WERI-Rb-1 (cell line): ENCODE data around the gene ASIC5.
A peak's percentile ranks its signal among the peaks of the same experiment; 100 is the strongest.

Experiments used
- DNase-seq: peaks from one replicate; pipeline ENCODE4 v3.0.0-alpha.2; 2020
- H3K27ac ChIP-seq: fragments of 250-450 bp; sonication (Bioruptor Pico); 2 replicates; pipeline ENCODE4 v1.5.1; 2020; ENCODE audit warnings: mild to moderate bottlenecking, moderate library complexity
- H3K27me3 ChIP-seq: fragments of 250-450 bp; sonication (Bioruptor Pico); 2 replicates; pipeline ENCODE4 v1.5.1; 2021; ENCODE audit warnings: mild to moderate bottlenecking, low read depth, moderate library complexity; ENCODE audit not compliant: insufficient read depth, severe bottlenecking
- H3K36me3 ChIP-seq: fragments of 250-450 bp; sonication (Bioruptor Pico); 2 replicates; pipeline ENCODE4 v1.5.1; 2020; ENCODE audit warnings: mild to moderate bottlenecking, moderate library complexity
- H3K4me3 ChIP-seq: 2 replicates; pipeline ENCODE4 v1.5.1; 2011; ENCODE audit warnings: low read depth, mild to moderate bottlenecking, control low read depth, low read length
- H3K9me3 ChIP-seq: fragments of 250-450 bp; sonication (Bioruptor Pico); 2 replicates; pipeline ENCODE4 v1.5.1; 2021; ENCODE audit warnings: mild to moderate bottlenecking, moderate library complexity; ENCODE audit not compliant: severe bottlenecking
- CTCF ChIP-seq: IDR thresholded peaks from 2 replicates; pipeline ENCODE4 v1.5.1; 2011; ENCODE audit warnings: low read depth, mild to moderate bottlenecking, control low read depth, inconsistent platforms, low read length

The ASIC5 gene

GRCh38 chr4:155820887-155821518 lies 45.1 kb downstream of the ASIC5 start:
- no peak overlapping the region for H3K27ac ChIP-seq
- no peaks in the 10 kb centered on the region for H3K36me3 ChIP-seq
- no peak for TF ChIP-seq CTCF
- H3K9me3 ChIP-seq, result no peaks in the 10 kb centered on the region
- no peak for DNase-seq
- H3K4me3 ChIP-seq, result no peak overlapping the region
- H3K27me3 ChIP-seq, result no peaks in the 10 kb centered on the region

GRCh38 chr4:155819066-155819465 lies 47.0 kb downstream of the ASIC5 start:
- H3K27ac ChIP-seq, result no peak overlapping the region
- H3K4me3 ChIP-seq, result no peak overlapping the region
- no peaks in the 10 kb centered on the region for H3K9me3 ChIP-seq
- no peak for TF ChIP-seq CTCF
- no peaks in the 10 kb centered on the region for H3K27me3 ChIP-seq
- no peaks in the 10 kb centered on the region for H3K36me3 ChIP-seq
- no peak for DNase-seq

GRCh38 chr4:155818639-155819038 lies 47.4 kb downstream of the ASIC5 start:
- no peak for TF ChIP-seq CTCF
- no peak for DNase-seq
- no peak overlapping the region for H3K27ac ChIP-seq
- H3K9me3 ChIP-seq, result no peaks in the 10 kb centered on the region
- no peaks in the 10 kb centered on the region for H3K27me3 ChIP-seq
- H3K36me3 ChIP-seq, result no peaks in the 10 kb centered on the region
- no peak overlapping the region for H3K4me3 ChIP-seq

GRCh38 chr4:155811083-155811482 lies 55.0 kb downstream of the ASIC5 start:
- H3K27me3 ChIP-seq, result no peaks in the 10 kb centered on the region
- H3K9me3 ChIP-seq, result no peaks in the 10 kb centered on the region
- H3K4me3 ChIP-seq, result no peak overlapping the region
- TF ChIP-seq CTCF, result no peak
- H3K27ac ChIP-seq, result no peak overlapping the region
- DNase-seq, result no peak
- H3K36me3 ChIP-seq, result no peaks in the 10 kb centered on the region

- no peaks in the 10 kb centered on the region for H3K9me3 ChIP-seq
- no peak for DNase-seq
- H3K27ac ChIP-seq, result no peak overlapping the region
- no peak overlapping the region for H3K4me3 ChIP-seq
- no peaks in the 10 kb centered on the region for H3K27me3 ChIP-seq
- no peaks in the 10 kb centered on the region for H3K36me3 ChIP-seq
- TF ChIP-seq CTCF, result peak; percentile 34; the same call in 1 of the 2 replicates
These were observed 56.2 kb downstream of the ASIC5 start for GRCh38 chr4:155809835-155810234.

GRCh38 chr4:155807021-155807420 lies 59.1 kb downstream of the ASIC5 start:
- H3K27ac ChIP-seq, result no peak overlapping the region
- TF ChIP-seq CTCF, result no peak
- no peak for DNase-seq
- no peaks in the 10 kb centered on the region for H3K36me3 ChIP-seq
- no peaks in the 10 kb centered on the region for H3K9me3 ChIP-seq
- no peak overlapping the region for H3K4me3 ChIP-seq
- no peaks in the 10 kb centered on the region for H3K27me3 ChIP-seq
